ENCODE data around the gene DCTN2.

The DCTN2 gene

GRCh38 chr12:57553343-57554202 lies 6.6 kb upstream of the DCTN2 start:
- no peak for TF ChIP-seq CTCF (IDR thresholded peaks at IDR 0.05; ENCODE audit: control insufficient read depth, extremely low read depth, insufficient read depth)
- no peak for DNase-seq (ENCODE audit: low read depth)
- no peak overlapping the region for H3K4me3 ChIP-seq (ENCODE audit: low read depth, low read length)

GRCh38 chr12:57552835-57553313 lies 5.9 kb upstream of the DCTN2 start:
- DNase-seq (ENCODE audit: low read depth): no peak
- no peak overlapping the region for H3K4me3 ChIP-seq (ENCODE audit: low read depth, low read length)
- no peak for TF ChIP-seq CTCF (IDR thresholded peaks at IDR 0.05; ENCODE audit: control insufficient read depth, extremely low read depth, insufficient read depth)

- TF ChIP-seq CTCF (IDR thresholded peaks at IDR 0.05; ENCODE audit: control insufficient read depth, extremely low read depth, insufficient read depth): no peak
- no peak for DNase-seq (ENCODE audit: low read depth)
- no peak overlapping the region for H3K4me3 ChIP-seq (ENCODE audit: low read depth, low read length)
Measured at GRCh38 chr12:57552306-57552651, 5.3 kb upstream of the DCTN2 start.

GRCh38 chr12:57551637-57552305 lies 4.8 kb upstream of the DCTN2 start:
- no peak for TF ChIP-seq CTCF (IDR thresholded peaks at IDR 0.05; ENCODE audit: control insufficient read depth, extremely low read depth, insufficient read depth)
- H3K4me3 ChIP-seq (ENCODE audit: low read depth, low read length): no peak overlapping the region
- DNase-seq (ENCODE audit: low read depth): no peak

GRCh38 chr12:57550641-57551549 lies 3.9 kb upstream of the DCTN2 start:
- no peak for TF ChIP-seq CTCF (IDR thresholded peaks at IDR 0.05; ENCODE audit: control insufficient read depth, extremely low read depth, insufficient read depth)
- no peak overlapping the region for H3K4me3 ChIP-seq (ENCODE audit: low read depth, low read length)
- DNase-seq (ENCODE audit: low read depth): no peak

- H3K4me3 ChIP-seq (ENCODE audit: low read depth, low read length): no peak within 1 kb of the TSS
- no peak for DNase-seq (ENCODE audit: low read depth)
- no peak for TF ChIP-seq CTCF (IDR thresholded peaks at IDR 0.05; ENCODE audit: control insufficient read depth, extremely low read depth, insufficient read depth)
Measured at GRCh38 chr12:57549909-57550640, 3.1 kb upstream of the DCTN2 start, which contains the start of gene KIF5A. Gene KIF5A (plus strand): TSS chr12:57550044. CDS start chr12:57550272, 228 bp downstream.

Data from LNCaP clone FGC (cell line).